ENCODE results near the gene TRPM8.
"Not testable (repeated sequence)": the region's sequence is repeated elsewhere in the genome, so short reads cannot be mapped to it uniquely, and the experiment has no call there.

The TRPM8 gene

GRCh38 chr2:233917116-233917515 is at the start of gene TRPM8:
TRPM8 (plus strand) TSS chr2:233917373; CDS start chr2:233926538, 9,165 bp downstream.
- no peak for DNase-seq (ENCODE audit: low read depth)
- no peak within 1 kb of the TSS for H3K4me3 ChIP-seq (ENCODE audit: low read depth, low read length)

DNA sequence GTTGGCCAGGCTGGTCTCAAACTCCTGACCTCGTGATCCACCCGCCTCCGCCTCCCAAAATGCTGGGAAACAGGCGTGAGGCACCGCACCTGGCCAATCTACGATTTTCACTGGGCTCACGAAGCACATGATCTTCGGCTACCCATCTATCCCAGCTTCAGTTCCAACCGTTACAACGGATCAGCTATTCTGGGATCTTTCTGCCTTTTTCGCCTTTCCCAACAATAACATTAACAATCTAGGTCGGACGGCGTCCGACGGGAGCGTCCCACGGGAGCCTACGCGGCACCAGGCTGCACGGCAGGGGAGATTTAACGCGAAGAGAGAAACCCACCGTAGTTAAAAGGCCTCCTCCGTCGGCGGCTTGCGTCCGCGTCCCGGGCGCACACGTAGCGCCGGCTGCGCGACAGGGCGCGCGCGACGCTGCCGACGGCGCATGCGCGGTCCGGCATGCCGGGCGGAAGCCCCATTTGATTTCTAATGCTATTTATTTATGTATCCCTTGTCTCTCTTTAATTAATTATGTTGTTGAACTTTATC is 49.1 kb upstream of the TRPM8 start, which contains the start of gene MSL3B:
Gene MSL3B, minus strand, starts transcription at position 394 of the 540 bp plus-strand sequence.
- peak within 1 kb of the TSS; percentile 68 for H3K4me3 ChIP-seq (ENCODE audit: low read depth, low read length)
- DNase-seq (ENCODE audit: low read depth) = no peak

GRCh38 chr2:233871432-233871831 is 45.7 kb upstream of the TRPM8 start:
- H3K4me3 ChIP-seq (ENCODE audit: low read depth, low read length) = no peak overlapping the region
- no peak for DNase-seq (ENCODE audit: low read depth)

- DNase-seq (ENCODE audit: low read depth); H3K4me3 ChIP-seq (ENCODE audit: low read depth, low read length): not testable (repeated sequence)
These were observed 45.0 kb upstream of the TRPM8 start for GRCh38 chr2:233872125-233872524.

DNA sequence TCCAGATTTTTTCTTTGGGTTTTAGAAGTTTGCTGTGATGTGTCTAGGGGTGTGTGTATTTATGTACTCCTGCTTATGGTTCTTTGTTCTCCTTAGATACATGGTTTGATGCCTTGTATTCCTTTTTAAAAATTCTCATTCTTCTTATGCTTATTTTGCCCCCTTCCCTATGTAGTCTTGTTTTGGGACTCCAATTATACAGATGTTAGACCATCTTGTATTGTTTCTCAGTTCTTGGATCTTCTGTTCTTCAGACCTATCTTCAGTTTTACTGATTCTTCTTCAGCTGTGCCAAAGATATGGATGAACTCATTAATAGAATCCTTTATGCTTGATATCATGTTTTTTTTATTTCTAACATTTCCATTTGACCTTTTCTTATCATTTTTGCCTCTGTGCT is 34.8 kb upstream of the TRPM8 start:
- no peak for DNase-seq (ENCODE audit: low read depth)
- H3K4me3 ChIP-seq (ENCODE audit: low read depth, low read length) = no peak overlapping the region

DNA sequence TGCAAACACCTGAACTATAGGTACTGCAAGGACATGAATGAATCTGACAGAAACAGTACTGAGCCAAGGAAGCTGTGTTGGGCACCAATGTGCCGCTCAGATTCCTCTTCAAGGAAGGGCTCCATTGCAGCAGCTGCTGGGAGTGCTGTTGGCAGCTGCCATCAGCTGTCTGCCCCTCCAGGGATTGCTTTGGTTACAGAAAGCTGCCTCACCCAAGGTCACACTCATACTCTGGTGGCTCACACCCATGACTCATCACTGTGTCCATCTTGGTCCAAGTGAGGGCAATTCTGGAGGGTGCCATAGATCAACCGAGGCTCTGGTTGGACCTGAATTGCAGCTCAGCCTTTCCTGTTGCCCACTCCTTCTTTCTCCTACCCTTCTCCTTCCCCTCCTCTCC is 24.4 kb upstream of the TRPM8 start:
- DNase-seq (ENCODE audit: low read depth) = no peak

GRCh38 chr2:233896253-233896652 is 20.9 kb upstream of the TRPM8 start:
- DNase-seq (ENCODE audit: low read depth) = not testable (repeated sequence)

More for the DNA sequence above, 24.4 kb upstream of the TRPM8 start:
- no peak overlapping the region for H3K4me3 ChIP-seq (ENCODE audit: low read depth, low read length)

GRCh38 chr2:233901367-233901766 is 15.8 kb upstream of the TRPM8 start:
- DNase-seq (ENCODE audit: low read depth) = no peak
- no peak overlapping the region for H3K4me3 ChIP-seq (ENCODE audit: low read depth, low read length)

More at GRCh38 chr2:233896253-233896652, 20.9 kb upstream of the TRPM8 start:
- H3K4me3 ChIP-seq (ENCODE audit: low read depth, low read length) = not testable (repeated sequence)

DNA sequence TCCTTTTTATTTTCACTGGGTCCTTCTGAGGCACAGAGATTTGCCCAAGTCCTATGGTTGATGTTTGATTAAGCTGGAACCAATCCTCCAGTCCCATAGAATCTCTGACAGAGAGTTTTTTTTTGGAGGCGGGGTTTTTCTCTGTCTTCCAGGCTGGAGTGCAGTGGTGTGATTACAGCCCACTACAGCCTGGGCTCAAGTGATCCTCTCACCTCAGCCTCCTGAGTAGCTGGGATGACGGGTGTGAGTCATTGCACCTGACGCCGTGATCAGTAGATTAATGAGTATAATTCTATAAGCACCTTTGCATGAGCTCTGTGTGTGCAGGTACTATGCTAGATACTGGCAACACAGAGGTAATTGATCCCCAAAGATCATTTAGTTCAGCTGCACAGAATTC is 15.3 kb upstream of the TRPM8 start:
- H3K4me3 ChIP-seq (ENCODE audit: low read depth, low read length) = no peak overlapping the region
- DNase-seq (ENCODE audit: low read depth) = no peak

DNA sequence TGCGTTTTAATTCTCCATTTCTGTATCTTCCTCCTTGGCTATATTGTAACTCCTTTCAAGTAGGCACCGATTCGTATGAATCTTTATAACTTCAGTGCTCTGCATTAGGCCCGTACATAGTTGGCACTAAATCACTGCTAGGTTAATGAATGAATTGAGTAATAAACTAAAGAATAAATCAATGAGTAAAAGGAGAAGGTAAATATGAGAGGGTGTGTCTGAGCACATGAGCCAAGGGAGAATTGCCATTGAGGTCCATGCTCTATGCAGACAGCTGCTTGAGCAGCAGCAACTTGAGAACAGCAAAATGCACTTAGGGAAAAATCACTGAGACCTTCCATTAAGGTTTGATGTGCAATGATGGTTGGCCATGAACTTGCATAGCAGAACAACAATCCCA is 11.2 kb upstream of the TRPM8 start:
- H3K4me3 ChIP-seq (ENCODE audit: low read depth, low read length) = no peak overlapping the region
- DNase-seq (ENCODE audit: low read depth) = no peak

GRCh38 chr2:233907627-233908026 is 9.5 kb upstream of the TRPM8 start:
- no peak for DNase-seq (ENCODE audit: low read depth)
- H3K4me3 ChIP-seq (ENCODE audit: low read depth, low read length) = no peak overlapping the region

GRCh38 chr2:233912691-233913423 is 4.3 kb upstream of the TRPM8 start:
- H3K4me3 ChIP-seq (ENCODE audit: low read depth, low read length) = no peak overlapping the region
- DNase-seq (ENCODE audit: low read depth) = no peak

GRCh38 chr2:233915128-233915527 is 2.0 kb upstream of the TRPM8 start:
- no peak for DNase-seq (ENCODE audit: low read depth)
- H3K4me3 ChIP-seq (ENCODE audit: low read depth, low read length) = no peak overlapping the region

DNA sequence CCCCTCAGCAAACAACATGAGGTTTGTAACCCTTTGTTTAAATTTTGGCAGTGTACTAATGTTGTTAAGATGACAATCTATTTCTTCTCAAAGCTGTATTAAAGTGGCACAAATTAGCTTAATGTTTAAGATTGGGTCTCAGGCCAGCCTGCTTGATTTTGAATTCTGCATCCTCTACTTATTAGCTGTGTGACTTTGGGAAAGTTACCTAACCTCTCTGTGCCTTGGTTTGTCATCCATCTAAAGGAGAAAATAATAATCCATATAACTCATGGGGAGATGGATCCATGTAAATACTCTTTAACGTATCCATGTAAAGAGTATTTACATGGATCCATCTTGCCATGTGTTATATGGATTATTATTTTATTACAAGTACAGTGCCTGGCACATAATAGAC is 2.1 kb downstream of the TRPM8 start:
- no peak for DNase-seq (ENCODE audit: low read depth)
- no peak overlapping the region for H3K4me3 ChIP-seq (ENCODE audit: low read depth, low read length)

DNA sequence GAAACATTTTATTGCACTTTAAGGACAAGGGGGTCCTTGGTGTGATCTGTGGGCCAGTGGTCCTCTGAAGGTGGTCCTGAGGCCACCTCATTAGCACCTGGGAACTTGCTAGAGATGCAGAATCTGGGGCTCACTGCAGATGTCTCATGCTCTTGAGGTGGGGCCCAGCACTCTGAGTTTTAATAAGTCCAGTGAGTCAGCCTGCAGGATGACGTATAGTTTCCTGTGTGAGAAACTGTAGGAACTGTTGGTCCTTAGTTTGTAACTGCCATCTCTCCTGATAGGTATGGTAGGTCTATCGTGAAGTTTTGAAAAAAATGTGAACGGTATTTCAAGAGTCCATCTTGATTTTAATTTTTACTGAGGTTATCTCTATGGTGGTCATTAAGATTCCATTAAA is 2.8 kb downstream of the TRPM8 start:
- H3K4me3 ChIP-seq (ENCODE audit: low read depth, low read length) = no peak overlapping the region
- DNase-seq (ENCODE audit: low read depth) = no peak

DNA sequence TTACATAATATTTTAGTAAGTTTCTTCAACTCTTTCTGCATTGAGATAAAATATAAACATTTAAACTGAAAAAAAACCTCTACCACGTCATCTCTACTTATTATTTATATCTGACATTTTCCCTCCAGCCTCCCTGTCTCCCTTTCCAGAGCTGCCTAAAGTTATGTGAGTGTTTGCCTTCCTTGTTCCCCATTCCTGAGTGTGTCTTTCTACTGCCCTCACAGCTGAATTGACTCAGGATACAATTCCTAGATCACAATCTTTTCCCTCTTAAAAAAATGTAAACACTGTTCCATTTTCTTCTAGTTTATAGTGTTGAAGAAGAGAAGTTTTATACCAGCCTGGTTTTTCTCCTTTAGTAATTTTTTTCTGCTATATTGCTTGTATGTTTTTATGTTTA is 5.3 kb downstream of the TRPM8 start:
- no peak for DNase-seq (ENCODE audit: low read depth)
- no peak overlapping the region for H3K4me3 ChIP-seq (ENCODE audit: low read depth, low read length)

DNA sequence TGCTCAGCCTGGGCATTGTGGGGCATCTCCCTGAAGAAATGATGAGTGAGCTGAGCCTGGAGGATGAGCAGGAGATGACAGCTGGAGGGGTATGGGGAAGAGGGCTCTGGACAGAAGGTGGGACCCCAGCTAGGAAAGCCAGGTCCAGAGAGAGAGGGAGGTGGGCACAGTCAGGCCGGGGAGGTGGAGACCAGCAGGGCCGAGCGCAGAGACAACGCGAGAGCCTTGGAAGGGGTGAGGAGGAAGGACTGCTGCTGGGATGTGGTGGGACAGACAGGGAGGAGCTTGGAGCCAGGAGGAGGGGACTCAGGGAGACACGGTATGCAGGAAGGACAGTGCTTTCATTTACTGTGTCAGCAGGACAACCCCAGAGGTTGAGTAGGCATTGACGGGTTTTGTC is 8.2 kb downstream of the TRPM8 start:
- DNase-seq (ENCODE audit: low read depth) = no peak
- H3K4me3 ChIP-seq (ENCODE audit: low read depth, low read length) = no peak overlapping the region

GRCh38 chr2:233926806-233927205 is 9.6 kb downstream of the TRPM8 start:
- no peak overlapping the region for H3K4me3 ChIP-seq (ENCODE audit: low read depth, low read length)
- no peak for DNase-seq (ENCODE audit: low read depth)

GRCh38 chr2:233928594-233929351 is 11.6 kb downstream of the TRPM8 start:
- no peak for DNase-seq (ENCODE audit: low read depth)
- H3K4me3 ChIP-seq (ENCODE audit: low read depth, low read length) = no peak overlapping the region

- no peak overlapping the region for H3K4me3 ChIP-seq (ENCODE audit: low read depth, low read length)
- DNase-seq (ENCODE audit: low read depth) = no peak
These were observed 12.3 kb downstream of the TRPM8 start for GRCh38 chr2:233929352-233930022.

Measured in skeletal muscle cell (primary cell).